ENCODE data around the gene ALKBH3.

ALKBH3 gene

DNA sequence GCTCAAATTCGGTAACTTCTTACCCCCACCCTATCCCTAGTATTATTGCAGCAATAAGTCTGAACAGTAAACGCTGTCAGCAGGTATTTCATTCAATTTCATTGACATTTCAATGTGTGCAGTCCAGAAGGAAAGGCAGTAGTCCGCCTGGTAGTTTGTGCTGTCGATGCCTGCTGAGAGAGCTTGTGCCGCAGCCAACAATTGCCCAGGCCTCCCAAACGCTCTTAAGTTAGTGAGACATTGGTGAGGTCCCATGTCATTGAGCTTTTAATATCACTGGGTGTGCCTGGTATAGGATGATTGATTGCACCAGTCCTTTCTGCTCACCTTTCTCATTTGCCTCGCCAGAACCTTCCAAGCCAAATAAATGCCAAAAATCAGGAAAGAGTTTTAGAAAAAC is 28.1 kb downstream of the ALKBH3 start:
- no peak overlapping the region for H3K4me3 ChIP-seq (ENCODE audit: low read depth, low read length)
- TF ChIP-seq CTCF (IDR thresholded peaks at IDR 0.05; ENCODE audit: borderline replicate concordance, insufficient read depth, low read depth, low read length) = no peak

- H3K4me3 ChIP-seq (ENCODE audit: low read depth, low read length) = no peak overlapping the region
- no peak for TF ChIP-seq CTCF (IDR thresholded peaks at IDR 0.05; ENCODE audit: borderline replicate concordance, insufficient read depth, low read depth, low read length)
These were observed 33.3 kb downstream of the ALKBH3 start for GRCh38 chr11:43913829-43914380.

GRCh38 chr11:43914466-43914865 is 33.8 kb downstream of the ALKBH3 start:
- TF ChIP-seq CTCF (IDR thresholded peaks at IDR 0.05; ENCODE audit: borderline replicate concordance, insufficient read depth, low read depth, low read length) = no peak
- H3K4me3 ChIP-seq (ENCODE audit: low read depth, low read length) = no peak overlapping the region

GRCh38 chr11:43916621-43917020 is 36.0 kb downstream of the ALKBH3 start:
- no peak overlapping the region for H3K4me3 ChIP-seq (ENCODE audit: low read depth, low read length)
- TF ChIP-seq CTCF (IDR thresholded peaks at IDR 0.05; ENCODE audit: borderline replicate concordance, insufficient read depth, low read depth, low read length) = no peak

GRCh38 chr11:43917851-43918250 is 37.2 kb downstream of the ALKBH3 start:
- no peak overlapping the region for H3K4me3 ChIP-seq (ENCODE audit: low read depth, low read length)
- no peak for TF ChIP-seq CTCF (IDR thresholded peaks at IDR 0.05; ENCODE audit: borderline replicate concordance, insufficient read depth, low read depth, low read length)

DNA sequence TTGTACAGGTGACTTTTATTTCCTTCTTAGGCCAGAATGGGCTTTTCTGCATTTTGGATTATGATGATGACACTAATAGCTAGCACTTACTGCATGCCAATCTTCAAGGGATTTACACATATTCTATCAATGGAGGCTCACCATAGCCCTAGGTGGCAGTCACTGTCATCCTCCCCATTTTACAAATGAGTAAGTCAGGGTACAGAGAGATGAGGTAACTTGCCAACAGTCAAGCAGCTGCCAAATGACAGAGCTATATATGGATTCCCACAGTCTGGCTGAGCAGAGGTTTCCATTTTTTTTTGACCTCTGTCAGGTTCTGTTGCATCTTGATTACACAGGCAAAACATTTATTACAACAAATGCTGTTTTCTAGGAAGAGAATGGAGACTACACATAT is 38.0 kb downstream of the ALKBH3 start:
- H3K4me3 ChIP-seq (ENCODE audit: low read depth, low read length) = no peak overlapping the region
- TF ChIP-seq CTCF (IDR thresholded peaks at IDR 0.05; ENCODE audit: borderline replicate concordance, insufficient read depth, low read depth, low read length) = no peak

DNA sequence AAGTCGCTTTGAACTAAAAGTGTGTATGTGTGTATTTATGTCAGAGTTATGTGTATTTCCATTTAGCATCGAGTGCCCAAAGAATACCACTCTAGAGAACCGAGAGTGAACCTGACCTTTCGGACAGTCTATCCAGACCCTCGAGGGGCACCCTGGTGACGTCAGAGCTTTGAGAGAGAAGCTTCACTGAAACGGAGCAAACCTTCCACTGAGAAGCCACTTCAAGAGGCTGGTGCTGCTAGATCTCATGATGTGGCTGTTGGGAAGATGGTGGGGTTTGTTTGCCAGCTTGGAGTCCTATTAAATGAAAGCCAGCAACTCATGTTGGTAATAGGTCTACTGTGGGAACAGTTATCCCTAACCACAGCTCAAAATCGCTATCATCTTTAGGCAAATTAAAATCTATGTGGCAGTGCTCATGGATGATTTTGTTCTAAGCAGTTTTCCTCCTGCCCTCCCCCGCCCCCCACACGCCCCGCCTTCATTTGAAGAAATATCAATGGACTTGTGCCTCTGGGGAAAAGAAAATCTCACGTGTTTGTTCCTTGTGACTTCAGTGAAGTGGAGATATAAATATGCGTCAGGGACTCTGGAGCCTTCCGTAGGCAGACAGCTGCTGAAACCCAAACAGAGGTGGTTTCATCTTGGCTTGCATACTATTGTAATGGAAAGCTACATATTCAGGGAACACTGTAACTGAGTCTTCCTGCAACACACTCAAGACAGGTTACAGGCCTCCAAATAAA is 39.4 kb downstream of the ALKBH3 start:
- H3K4me3 ChIP-seq (ENCODE audit: low read depth, low read length) = no peak overlapping the region
- no peak for TF ChIP-seq CTCF (IDR thresholded peaks at IDR 0.05; ENCODE audit: borderline replicate concordance, insufficient read depth, low read depth, low read length)
